Adrenal gland (tissue), 12 donors: ENCODE data around the gene UNC79. TPM values are rescaled to one million over a fixed set of nuclear protein-coding genes. Genes with fewer than 3 reads are reported as not detected.

Experiments used
- DNase-seq, 7 donors: peaks; one replicate each; pipeline ENCODE4 v3.0.0-alpha.2; 2019 to 2020
- H3K27ac ChIP-seq, 5 donors: fragments of 200-600 bp; sonication (generic) in 4 of 5; 1 replicate in 3 of 5; 2 replicates in 2 of 5; pipeline versions ENCODE4 v1.5.1 to v1.8.0; 2016 to 2020; ENCODE audit warnings: mild to moderate bottlenecking in 1 of 5
- H3K27me3 ChIP-seq: fragments of 200-600 bp; 2 replicates; pipeline ENCODE4 v1.8.0; 2021
- H3K36me3 ChIP-seq, 2 donors: fragments of 200-600 bp; replicated peaks in 1 of 2; 1 replicate in 1 of 2; 2 replicates in 1 of 2; pipeline versions ENCODE4 v1.5.1 to v1.8.0; 2018 to 2022
- H3K4me1 ChIP-seq, 2 donors: fragments of 200-600 bp; replicated peaks in 1 of 2; 1 replicate in 1 of 2; 2 replicates in 1 of 2; pipeline versions ENCODE4 v1.5.1 to v1.8.0; 2018 to 2021
- H3K4me3 ChIP-seq, 4 donors: fragments of 200-600 bp; sonication (generic) in 3 of 4; one replicate each; pipeline ENCODE4 v1.5.1; 2016 to 2018
- H3K9me3 ChIP-seq, 3 donors: fragments of 200-600 bp; sonication (generic) in 1 of 3; replicated peaks in 1 of 3; 1 replicate in 2 of 3; 2 replicates in 1 of 3; pipeline versions ENCODE4 v1.5.1 to v1.8.0; 2016 to 2021
- CTCF ChIP-seq, 6 experiments: fragments of 450-650 bp in 4 of 6; fragments of 200-600 bp in 2 of 6; sonication (generic) in 1 of 6; IDR thresholded peaks; 1 replicate in 5 of 6; 2 replicates in 1 of 6; pipeline versions ENCODE4 v1.5.1 to v1.8.0; 2016 to 2021; ENCODE audit warnings: antibody characterized with exemption in 6 of 6, mild to moderate bottlenecking in 2 of 6, moderate library complexity in 1 of 6
- POLR2A ChIP-seq, 2 donors: fragments of 450-650 bp; IDR thresholded peaks; one replicate each; pipeline ENCODE4 v1.6.1; 2017; ENCODE audit warnings: antibody characterized with exemption in 2 of 2, mild to moderate bottlenecking in 2 of 2, moderate library complexity in 1 of 2
- WGBS, 4 donors: extraction: QIAGEN DNeasy Blood & Tissue Kit in 2 of 4; methylation state at CpG; one replicate each; pipeline versions ENCODE4 v1.1.5 to v1.1.7; 2013 to 2017; 5-methylcytosine and 5-hydroxymethylcytosine counted together
- intact Hi-C, 2 donors: fragments of 100-400 bp; cut with DNase I; formaldehyde crosslinking; loops; one replicate each; pipeline versions ENCODE4 v1.14.1 to v1.15.0; 2022 to 2023
- polyA plus RNA-seq, 3 donors: library from polyadenylated mRNA; stranded (reverse); fragments of 200-250 nt in 2 of 3; fragments of 350-450 nt in 1 of 3; fragmentation: Illumina TruSeq in 1 of 3; extraction: RNeasy Lipid Tissue Mini Kit (QIAGEN cat#74804) in 1 of 3; gene quantifications; one replicate each; pipeline ENCODE4 v1.2.3, GENCODE V29; 2013 to 2014
- total RNA-seq, 9 donors: library from RNA; depleted of rRNA in 4 of 9; stranded (reverse); fragments of >200 nt in 4 of 9; fragments of 120-200 nt in 1 of 9; fragmentation: NEBNext Ultra II Directional in 1 of 9; extraction: Animal tissue kit (Norgen Biotek cat#: 25700) in 1 of 9; gene quantifications; one replicate each; pipeline versions ENCODE4 v1.1.0 to v1.2.4, GENCODE V29; 2013 to 2023
- donor health status: healthy with polysubstance abuse.
- donor health status: Bipolar disorder and iron deficiency.
- donor health status: DM: yes; HTN: yes; CAD: no.
- donor health status: DM: no; HTN: no; CAD: no.
- donor health status: DM: no; HTN: no; CAD: no.
- donor health status: DM: yes; HTN: yes; CAD: no.

Gene UNC79
- total and polyA plus RNA-seq, 12 donors = 0.09 to 4.3 (median 1.1) TPM

- H3K9me3 ChIP-seq = no peaks in the 10 kb centered on the region
- H3K36me3 ChIP-seq = no peaks in the 10 kb centered on the region
- no peak overlapping the region for H3K27ac ChIP-seq
- TF ChIP-seq CTCF (IDR thresholded peaks at IDR 0.05) = no peak
- no peak for TF ChIP-seq POLR2A (IDR thresholded peaks at IDR 0.05)
- no peak overlapping the region for H3K4me3 ChIP-seq
- WGBS, 4 donors = 83 to 87% (median 87%) methylated on average over 11 to 16 of the region's 16 CpGs
- intact Hi-C loops = no loop called here
- H3K27me3 ChIP-seq = no peaks in the 10 kb centered on the region
- H3K4me1 ChIP-seq = no peaks in the 10 kb centered on the region
- DNase-seq = no peak
Observed at GRCh38 chr14:93537951-93538350, 107.2 kb downstream of the UNC79 start.

GRCh38 chr14:93538413-93538812, 107.7 kb downstream of the UNC79 start:
- Histone ChIP-seq H3K4me1 (no peaks in the 10 kb centered on the region), H3K36me3 (no peaks in the 10 kb centered on the region), H3K27me3 (no peaks in the 10 kb centered on the region), H3K9me3 (no peaks in the 10 kb centered on the region), H3K4me3 (no peak overlapping the region), H3K27ac (no peak overlapping the region)
- TF ChIP-seq POLR2A (IDR thresholded peaks at IDR 0.05) (no peak), CTCF (IDR thresholded peaks at IDR 0.05) (no peak)
- intact Hi-C loops = no loop called here
- 88 to 92% (median 90%) methylated on average over 9 of the region's 9 CpGs for WGBS, 4 donors
- no peak for DNase-seq

GRCh38 chr14:93540235-93540634, 109.5 kb downstream of the UNC79 start:
- H3K4me1 ChIP-seq = no peaks in the 10 kb centered on the region
- H3K27me3 ChIP-seq = no peaks in the 10 kb centered on the region
- DNase-seq = no peak
- no peak overlapping the region for H3K4me3 ChIP-seq
- TF ChIP-seq POLR2A (IDR thresholded peaks at IDR 0.05) = no peak
- no peak for TF ChIP-seq CTCF (IDR thresholded peaks at IDR 0.05)
- intact Hi-C loops = loop anchor here (10.0 kb wide), 1 partner anchor 305 kb away; no protein-coding TSS in a partner anchor
- H3K27ac ChIP-seq = no peak overlapping the region
- H3K9me3 ChIP-seq = no peaks in the 10 kb centered on the region
- 31 to 69% (median 53%) methylated on average over 1 of the region's 1 CpG for WGBS, 4 donors
- no peaks in the 10 kb centered on the region for H3K36me3 ChIP-seq

GRCh38 chr14:93543766-93544165, 113.0 kb downstream of the UNC79 start:
- no peak overlapping the region for H3K4me3 ChIP-seq
- H3K9me3 ChIP-seq = no peaks in the 10 kb centered on the region
- H3K27me3 ChIP-seq = no peaks in the 10 kb centered on the region
- no peak for TF ChIP-seq POLR2A (IDR thresholded peaks at IDR 0.05)
- TF ChIP-seq CTCF (IDR thresholded peaks at IDR 0.05) = peak; percentile 18 to 55 (median 40)
- intact Hi-C loops = loop anchor here (10.0 kb wide), 1 partner anchor 309 kb away; no protein-coding TSS in a partner anchor
- H3K4me1 ChIP-seq = no peaks in the 10 kb centered on the region
- DNase-seq = no peak
- no peak overlapping the region for H3K27ac ChIP-seq
- no peaks in the 10 kb centered on the region for H3K36me3 ChIP-seq
